WTC11 (cell line): ENCODE data around the gene USP13. TPM values are rescaled to one million over a fixed set of nuclear protein-coding genes. Genes with fewer than 3 reads are reported as not detected.

Experiments used
- ATAC-seq: fragments of 200-7000 bp; cut with Tn5 transposase; 2 replicates; pipeline ENCODE4 v1.10.0; 2021; ENCODE audit warnings: mild to moderate bottlenecking, moderate library complexity
- CTCF ChIA-PET: fragments of 300-600 bp; sonication (Branson Sonifier 250); formaldehyde crosslinking; loops from one replicate; lab custom pipeline; 2021; ENCODE audit warnings: antibody characterized with exemption; lab: Charles Lee
- POLR2A ChIA-PET: fragments of 350-600 bp; sonication (Branson Sonifier 250); formaldehyde crosslinking; loops from one replicate; lab custom pipeline; 2021; ENCODE audit warnings: antibody characterized with exemption; lab: Charles Lee
- DNase-seq: peaks from one replicate; pipeline ENCODE4 v3.0.0; 2021; ENCODE audit warnings: low spot score
- H3K27ac Mint-ChIP-seq: 2 replicates; pipeline ENCODE4 v1.8.0; 2021; ENCODE audit warnings: mixed read lengths
- H3K27me3 Mint-ChIP-seq: 2 replicates; pipeline ENCODE4 v1.8.0; 2021; ENCODE audit warnings: low read depth, mild to moderate bottlenecking, moderate library complexity, mixed read lengths
- H3K36me3 Mint-ChIP-seq: 2 replicates; pipeline ENCODE4 v1.8.0; 2021; ENCODE audit warnings: mixed read lengths
- H3K4me1 Mint-ChIP-seq: 2 replicates; pipeline ENCODE4 v1.8.0; 2022; ENCODE audit warnings: mixed read lengths
- H3K4me3 Mint-ChIP-seq: 2 replicates; pipeline ENCODE4 v1.8.0; 2021; ENCODE audit warnings: mild to moderate bottlenecking, moderate library complexity, mixed read lengths
- H3K9me3 Mint-ChIP-seq: 2 replicates; pipeline ENCODE4 v1.8.0; 2021; ENCODE audit warnings: mixed read lengths
- AR ChIP-seq: fragments of 250-450 bp; sonication (Bioruptor Pico); IDR thresholded peaks from 2 replicates; pipeline ENCODE4 v1.9.0; 2021; ENCODE audit warnings: mild to moderate bottlenecking
- ATF2 ChIP-seq: sonication (generic); formaldehyde crosslinking; IDR thresholded peaks from 2 replicates; pipeline ENCODE4 v1.8.1; 2022; ENCODE audit warnings: low read depth, missing genetic modification reagents, borderline replicate concordance
- CREM ChIP-seq: sonication (generic); formaldehyde crosslinking; IDR thresholded peaks from 2 replicates; pipeline ENCODE4 v1.8.1; 2022; ENCODE audit warnings: mild to moderate bottlenecking, missing genetic modification reagents, moderate library complexity
- CTCF ChIP-seq: fragments of 200-600 bp; IDR thresholded peaks from 2 replicates; pipeline ENCODE4 v1.8.0; 2022; ENCODE audit warnings: antibody characterized with exemption
- E2F1 ChIP-seq: sonication (generic); formaldehyde crosslinking; IDR thresholded peaks from 2 replicates; pipeline ENCODE4 v1.8.0; 2022; ENCODE audit warnings: mild to moderate bottlenecking, missing genetic modification reagents
- GTF2I ChIP-seq: fragments of 250-450 bp; sonication (Bioruptor Pico); conservative IDR thresholded peaks from 2 replicates; pipeline ENCODE4 v1.4.0; 2021; ENCODE audit warnings: mild to moderate bottlenecking
- JAZF1 ChIP-seq: fragments of 250-450 bp; sonication (Bioruptor Pico); IDR thresholded peaks from 2 replicates; pipeline ENCODE4 v1.9.0; 2021; ENCODE audit warnings: moderate library complexity, mild to moderate bottlenecking, inconsistent platforms
- NFYB ChIP-seq: sonication (generic); formaldehyde crosslinking; conservative IDR thresholded peaks from 2 replicates; pipeline ENCODE4 v1.8.0; 2022; ENCODE audit warnings: low read depth, missing genetic modification reagents
- NR3C1 ChIP-seq: sonication (generic); formaldehyde crosslinking; conservative IDR thresholded peaks from 2 replicates; pipeline ENCODE4 v1.8.1; 2023; ENCODE audit warnings: low read depth, mild to moderate bottlenecking, missing genetic modification reagents
- RELA ChIP-seq: sonication (generic); formaldehyde crosslinking; IDR thresholded peaks from 2 replicates; pipeline ENCODE4 v1.8.1; 2022; ENCODE audit warnings: missing genetic modification reagents, mild to moderate bottlenecking, borderline replicate concordance
- SOX15 ChIP-seq: fragments of 250-450 bp; sonication (Bioruptor Pico); IDR thresholded peaks from 2 replicates; pipeline ENCODE4 v1.9.0; 2021; ENCODE audit warnings: mild to moderate bottlenecking
- STAT6 ChIP-seq: sonication (generic); formaldehyde crosslinking; conservative IDR thresholded peaks from 2 replicates; pipeline ENCODE4 v1.8.1; 2023; ENCODE audit warnings: mild to moderate bottlenecking, low read depth, missing genetic modification reagents, moderate library complexity
- USF1 ChIP-seq: sonication (generic); formaldehyde crosslinking; IDR thresholded peaks from 2 replicates; pipeline ENCODE4 v1.8.0; 2022; ENCODE audit warnings: mild to moderate bottlenecking, missing genetic modification reagents
- ZBTB43 ChIP-seq: sonication (generic); formaldehyde crosslinking; IDR thresholded peaks from 2 replicates; pipeline ENCODE4 v1.8.1; 2023; ENCODE audit warnings: mild to moderate bottlenecking, missing genetic modification reagents
- ZMAT4 ChIP-seq: fragments of 250-450 bp; sonication (Bioruptor Pico); IDR thresholded peaks from 2 replicates; pipeline ENCODE4 v1.9.0; 2021; ENCODE audit warnings: mild to moderate bottlenecking
- ZNF317 ChIP-seq: sonication (generic); formaldehyde crosslinking; IDR thresholded peaks from 2 replicates; pipeline ENCODE4 v1.8.1; 2023; ENCODE audit warnings: low read depth, mild to moderate bottlenecking, moderate library complexity, missing genetic modification reagents, borderline replicate concordance
- ZNF396 ChIP-seq: fragments of 250-450 bp; sonication (Bioruptor Pico); IDR thresholded peaks from 2 replicates; pipeline ENCODE4 v1.8.0; 2021; ENCODE audit warnings: mild to moderate bottlenecking, moderate library complexity, borderline replicate concordance
- ZNF423 ChIP-seq: fragments of 250-450 bp; sonication (Bioruptor Pico); IDR thresholded peaks from 2 replicates; pipeline ENCODE4 v2.1.2; 2022; ENCODE audit warnings: mild to moderate bottlenecking, moderate library complexity
- total RNA-seq: library from RNA; stranded (reverse); gene quantifications from 3 replicates; pipeline ENCODE4 v1.2.3, GENCODE V29; 2021

The USP13 gene
- total RNA-seq, 1 experiment from 2014 or later = 26.8 TPM

- no peak for TF ChIP-seq E2F1 (CRISPR knock-in tag)
Measured at GRCh38 chr3:179819379-179819778, 166.5 kb downstream of the USP13 start (continued).

- ChIA-PET CTCF (interaction anchor here (1.6 to 2.0 kb wide), 2 partner anchors 11 to 54 kb away, joined by 4 read pairs; no protein-coding TSS in a partner anchor), POLR2A (no interaction called here)
- Mint-ChIP-seq H3K9me3 (no peaks in the 10 kb centered on the region; the same call in 1 of the 2 replicates), H3K27ac (no peak overlapping the region), H3K36me3 (no peaks in the 10 kb centered on the region), H3K4me3 (no peak overlapping the region), H3K27me3 (no peaks in the 10 kb centered on the region), H3K4me1 (peaks cover 27% of the 10 kb centered on the region)
- DNase-seq (no peak), ATAC-seq (no peak)
- no peak for TF ChIP-seq ZBTB43
- TF ChIP-seq AR (CRISPR knock-in tag) = no peak
- TF ChIP-seq RELA (CRISPR knock-in tag) = no peak
- TF ChIP-seq ZNF396 = no peak
- no peak for TF ChIP-seq STAT6 (CRISPR knock-in tag)
- no peak for TF ChIP-seq JAZF1
- no peak for TF ChIP-seq USF1 (CRISPR knock-in tag)
- TF ChIP-seq ZMAT4 = no peak
- TF ChIP-seq ZNF423 (CRISPR knock-in tag) = no peak
- no peak for TF ChIP-seq NR3C1 (CRISPR knock-in tag)
- no peak for TF ChIP-seq GTF2I (CRISPR knock-in tag)
- no peak for TF ChIP-seq ATF2
- TF ChIP-seq CREM (CRISPR knock-in tag) = no peak
- no peak for TF ChIP-seq ZNF317 (CRISPR knock-in tag)
- TF ChIP-seq CTCF = no peak
- TF ChIP-seq SOX15 (CRISPR knock-in tag) = no peak
- TF ChIP-seq NFYB = no peak
Measured at GRCh38 chr3:179822296-179822695, 169.5 kb downstream of the USP13 start.
